ENCODE measurements around the gene COLGALT1.
A peak's percentile ranks its signal among the peaks of the same experiment; 100 is the strongest.
"Not testable (repeated sequence)": the region's sequence is repeated elsewhere in the genome, so short reads cannot be mapped to it uniquely, and the experiment has no call there.

COLGALT1 gene

GRCh38 chr19:17555480-17555928 is at the start of gene COLGALT1:
TSS of gene COLGALT1 (plus strand) at chr19:17555649. CDS start at chr19:17555714, 65 bp downstream.
- DNase-seq (ENCODE audit: low spot score), result peak; percentile 97

GRCh38 chr19:17506745-17507144 is 48.7 kb upstream of the COLGALT1 start:
- DNase-seq (ENCODE audit: low spot score), result no peak

GRCh38 chr19:17508558-17508933 is 46.9 kb upstream of the COLGALT1 start:
- DNase-seq (ENCODE audit: low spot score), result peak; percentile 12

- DNase-seq (ENCODE audit: low spot score), result no peak
These were observed 45.0 kb upstream of the COLGALT1 start for GRCh38 chr19:17510220-17510993.

- peak; percentile 82 for DNase-seq (ENCODE audit: low spot score)
These were observed 43.5 kb upstream of the COLGALT1 start for GRCh38 chr19:17511724-17512573.

- no peak for DNase-seq (ENCODE audit: low spot score)
These were observed 42.9 kb upstream of the COLGALT1 start for GRCh38 chr19:17512574-17512939.

- DNase-seq (ENCODE audit: low spot score), result no peak
These were observed 39.9 kb upstream of the COLGALT1 start for GRCh38 chr19:17515408-17516149.

GRCh38 chr19:17517898-17518297 is 37.6 kb upstream of the COLGALT1 start:
- DNase-seq (ENCODE audit: low spot score), result no peak

GRCh38 chr19:17518654-17519053 is 36.8 kb upstream of the COLGALT1 start:
- not testable (repeated sequence) for DNase-seq (ENCODE audit: low spot score)

GRCh38 chr19:17519967-17520366 is 35.5 kb upstream of the COLGALT1 start:
- DNase-seq (ENCODE audit: low spot score), result no peak

GRCh38 chr19:17520865-17521264 is 34.6 kb upstream of the COLGALT1 start:
- no peak for DNase-seq (ENCODE audit: low spot score)

- peak; percentile 83 for DNase-seq (ENCODE audit: low spot score)
These were observed 32.2 kb upstream of the COLGALT1 start for GRCh38 chr19:17522988-17523872.

GRCh38 chr19:17524651-17525050 is 30.8 kb upstream of the COLGALT1 start:
- DNase-seq (ENCODE audit: low spot score), result no peak

- no peak for DNase-seq (ENCODE audit: low spot score)
These were observed 30.3 kb upstream of the COLGALT1 start for GRCh38 chr19:17525141-17525540.

GRCh38 chr19:17526922-17527321 is 28.5 kb upstream of the COLGALT1 start:
- no peak for DNase-seq (ENCODE audit: low spot score)

- DNase-seq (ENCODE audit: low spot score), result no peak
These were observed 28.1 kb upstream of the COLGALT1 start for GRCh38 chr19:17527326-17527725.

- DNase-seq (ENCODE audit: low spot score), result no peak
These were observed 26.8 kb upstream of the COLGALT1 start for GRCh38 chr19:17528610-17529009.

GRCh38 chr19:17529239-17530158 is 25.9 kb upstream of the COLGALT1 start:
- DNase-seq (ENCODE audit: low spot score), result no peak

- DNase-seq (ENCODE audit: low spot score), result no peak
These were observed 24.9 kb upstream of the COLGALT1 start for GRCh38 chr19:17530586-17530985.

- DNase-seq (ENCODE audit: low spot score), result no peak
These were observed 23.3 kb upstream of the COLGALT1 start for GRCh38 chr19:17532116-17532515.
